GDM1 (cell line): ENCODE measurements around the gene SLU7.

Experiments
- DNase-seq: peaks from one replicate; lab custom pipeline; 2025; lab: John Stamatoyannopoulos, UW

The SLU7 gene

GRCh38 chr5:160367261-160367660 lies 51.6 kb downstream of the SLU7 start:
- no peak for DNase-seq

GRCh38 chr5:160366230-160366629 lies 52.7 kb downstream of the SLU7 start:
- no peak for DNase-seq

GRCh38 chr5:160363660-160364395 lies 55.1 kb downstream of the SLU7 start:
- no peak for DNase-seq

GRCh38 chr5:160363211-160363610 lies 55.7 kb downstream of the SLU7 start:
- DNase-seq, result no peak

- DNase-seq, result no peak
Observed at GRCh38 chr5:160361624-160362228, 57.2 kb downstream of the SLU7 start.

GRCh38 chr5:160360310-160360709 lies 58.6 kb downstream of the SLU7 start:
- DNase-seq, result no peak

- no peak for DNase-seq
Observed at GRCh38 chr5:160359816-160360215, 59.1 kb downstream of the SLU7 start.

GRCh38 chr5:160359242-160359641 lies 59.6 kb downstream of the SLU7 start:
- no peak for DNase-seq

- DNase-seq, result no peak
Observed at GRCh38 chr5:160357861-160358411, 60.9 kb downstream of the SLU7 start.

GRCh38 chr5:160357394-160357793 lies 61.5 kb downstream of the SLU7 start:
- DNase-seq, result no peak

GRCh38 chr5:160356550-160357347 lies 62.1 kb downstream of the SLU7 start:
- DNase-seq, result no peak

GRCh38 chr5:160354666-160355065 lies 64.2 kb downstream of the SLU7 start:
- no peak for DNase-seq

GRCh38 chr5:160353379-160353778 lies 65.5 kb downstream of the SLU7 start:
- no peak for DNase-seq

GRCh38 chr5:160352308-160352707 lies 66.6 kb downstream of the SLU7 start:
- no peak for DNase-seq
